Ishikawa (cell line): Measurements from ENCODE around the gene KSR2.

Experiments used
- CEBPB ChIP-seq: IDR thresholded peaks from 2 replicates; pipeline ENCODE4 v1.6.1; 2012
- EP300 ChIP-seq: IDR thresholded peaks from 2 replicates; pipeline ENCODE4 v1.6.1; 2012; ENCODE audit warnings: borderline replicate concordance
- TAF1 ChIP-seq: IDR thresholded peaks from 2 replicates; pipeline ENCODE4 v1.6.1; 2012; ENCODE audit warnings: low read depth, mild to moderate bottlenecking
- YY1 ChIP-seq: IDR thresholded peaks from 2 replicates; pipeline ENCODE4 v1.6.1; 2012; ENCODE audit warnings: low read depth
- TF ChIP-seq, protein P1 (sequence below): IDR thresholded peaks from 2 replicates; pipeline ENCODE4 v1.6.1; 2012; ENCODE audit warnings: low read depth, mild to moderate bottlenecking

DNA sequence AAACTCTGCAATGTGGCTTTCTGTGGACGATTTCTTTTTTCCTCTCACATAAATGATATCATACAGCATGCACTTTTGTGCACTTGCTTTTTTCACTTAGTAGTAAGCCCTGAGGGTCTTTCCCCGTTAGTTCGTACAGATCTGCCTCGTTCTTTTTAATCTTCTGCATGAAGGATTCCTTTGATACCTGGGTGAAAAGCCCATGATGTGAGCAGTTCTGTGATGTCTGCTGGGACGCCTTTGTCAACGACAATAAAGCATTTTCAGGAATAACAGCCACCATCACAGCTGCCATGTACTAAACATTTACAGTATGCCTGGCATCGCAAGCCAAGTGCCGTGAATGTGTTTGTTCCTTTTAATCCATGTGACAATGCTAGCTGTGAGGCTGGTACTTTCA lies 99.2 kb downstream of the KSR2 start:
- TF ChIP-seq TAF1 (no peak), EP300 (no peak), CEBPB (no peak), YY1 (no peak)
- TF ChIP-seq, protein P1, sequence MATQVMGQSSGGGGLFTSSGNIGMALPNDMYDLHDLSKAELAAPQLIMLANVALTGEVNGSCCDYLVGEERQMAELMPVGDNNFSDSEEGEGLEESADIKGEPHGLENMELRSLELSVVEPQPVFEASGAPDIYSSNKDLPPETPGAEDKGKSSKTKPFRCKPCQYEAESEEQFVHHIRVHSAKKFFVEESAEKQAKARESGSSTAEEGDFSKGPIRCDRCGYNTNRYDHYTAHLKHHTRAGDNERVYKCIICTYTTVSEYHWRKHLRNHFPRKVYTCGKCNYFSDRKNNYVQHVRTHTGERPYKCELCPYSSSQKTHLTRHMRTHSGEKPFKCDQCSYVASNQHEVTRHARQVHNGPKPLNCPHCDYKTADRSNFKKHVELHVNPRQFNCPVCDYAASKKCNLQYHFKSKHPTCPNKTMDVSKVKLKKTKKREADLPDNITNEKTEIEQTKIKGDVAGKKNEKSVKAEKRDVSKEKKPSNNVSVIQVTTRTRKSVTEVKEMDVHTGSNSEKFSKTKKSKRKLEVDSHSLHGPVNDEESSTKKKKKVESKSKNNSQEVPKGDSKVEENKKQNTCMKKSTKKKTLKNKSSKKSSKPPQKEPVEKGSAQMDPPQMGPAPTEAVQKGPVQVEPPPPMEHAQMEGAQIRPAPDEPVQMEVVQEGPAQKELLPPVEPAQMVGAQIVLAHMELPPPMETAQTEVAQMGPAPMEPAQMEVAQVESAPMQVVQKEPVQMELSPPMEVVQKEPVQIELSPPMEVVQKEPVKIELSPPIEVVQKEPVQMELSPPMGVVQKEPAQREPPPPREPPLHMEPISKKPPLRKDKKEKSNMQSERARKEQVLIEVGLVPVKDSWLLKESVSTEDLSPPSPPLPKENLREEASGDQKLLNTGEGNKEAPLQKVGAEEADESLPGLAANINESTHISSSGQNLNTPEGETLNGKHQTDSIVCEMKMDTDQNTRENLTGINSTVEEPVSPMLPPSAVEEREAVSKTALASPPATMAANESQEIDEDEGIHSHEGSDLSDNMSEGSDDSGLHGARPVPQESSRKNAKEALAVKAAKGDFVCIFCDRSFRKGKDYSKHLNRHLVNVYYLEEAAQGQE: no peak
